Measurements from ENCODE around the gene STAT3.
"Not testable (repeated sequence)": the region's sequence is repeated elsewhere in the genome, so short reads cannot be mapped to it uniquely, and the experiment has no call there.

STAT3 gene

GRCh38 chr17:42423766-42424165, 35.5 kb upstream of the STAT3 start:
- TF ChIP-seq CTCF (IDR thresholded peaks at IDR 0.05), result no peak
- no peak for TF ChIP-seq ZFX (IDR thresholded peaks at IDR 0.05; ENCODE audit: borderline replicate concordance)

GRCh38 chr17:42422958-42423712, 34.9 kb upstream of the STAT3 start, which contains the start of gene CAVIN1:
CAVIN1 (minus strand) TSS chr17:42423256; CDS start chr17:42423097, 159 bp downstream.
- H3K27ac ChIP-seq, result no peak within 1 kb of the TSS
- TF ChIP-seq CTCF (IDR thresholded peaks at IDR 0.05), result no peak
- no peak for TF ChIP-seq ZFX (IDR thresholded peaks at IDR 0.05; ENCODE audit: borderline replicate concordance)

More at GRCh38 chr17:42423766-42424165, 35.5 kb upstream of the STAT3 start:
- no peak overlapping the region for H3K27ac ChIP-seq

- H3K27ac ChIP-seq, result no peak overlapping the region
- no peak for TF ChIP-seq CTCF (IDR thresholded peaks at IDR 0.05)
- no peak for TF ChIP-seq ZFX (IDR thresholded peaks at IDR 0.05; ENCODE audit: borderline replicate concordance)
Observed at GRCh38 chr17:42422412-42422957, 34.2 kb upstream of the STAT3 start.

- TF ChIP-seq ZFX (IDR thresholded peaks at IDR 0.05; ENCODE audit: borderline replicate concordance) (no peak), CTCF (IDR thresholded peaks at IDR 0.05) (no peak)
- no peak overlapping the region for H3K27ac ChIP-seq
Observed at GRCh38 chr17:42421507-42422338, 33.5 kb upstream of the STAT3 start.

GRCh38 chr17:42421136-42421506, 32.9 kb upstream of the STAT3 start:
- H3K27ac ChIP-seq, result no peak overlapping the region
- no peak for TF ChIP-seq ZFX (IDR thresholded peaks at IDR 0.05; ENCODE audit: borderline replicate concordance)

- H3K27ac ChIP-seq, result not testable (repeated sequence)
Observed at GRCh38 chr17:42417981-42418380, 29.7 kb upstream of the STAT3 start.

GRCh38 chr17:42414704-42415409, 26.6 kb upstream of the STAT3 start:
- TF ChIP-seq ZFX (IDR thresholded peaks at IDR 0.05; ENCODE audit: borderline replicate concordance), result no peak
- no peak for TF ChIP-seq CTCF (IDR thresholded peaks at IDR 0.05)
- H3K27ac ChIP-seq, result no peak overlapping the region

All from 22Rv1 (cell line).